Keratinocyte (primary cell): Measurements from ENCODE around the gene DHRSX.

ENCODE experiments used
- EZH2 ChIP-seq: IDR thresholded peaks from one replicate; pipeline ENCODE4 v1.6.1; 2012; ENCODE audit warnings: inconsistent platforms, mild to moderate bottlenecking, low read length, moderate library complexity
- TF ChIP-seq, protein P1 (sequence below), 3 experiments: IDR thresholded peaks in 1 of 3; conservative IDR thresholded peaks in 1 of 3; optimal IDR thresholded peaks in 1 of 3; 2 replicates in 2 of 3; 3 replicates in 1 of 3; pipeline versions ENCODE3 to v1.5.1; 2011; ENCODE audit warnings: low read length in 3 of 3, mild to moderate bottlenecking in 3 of 3, moderate library complexity in 2 of 3, control low read depth in 1 of 3, inconsistent platforms in 1 of 3; ENCODE audit not compliant: insufficient read depth in 2 of 3; ENCODE audit errors: extremely low read depth in 1 of 3

DNA sequence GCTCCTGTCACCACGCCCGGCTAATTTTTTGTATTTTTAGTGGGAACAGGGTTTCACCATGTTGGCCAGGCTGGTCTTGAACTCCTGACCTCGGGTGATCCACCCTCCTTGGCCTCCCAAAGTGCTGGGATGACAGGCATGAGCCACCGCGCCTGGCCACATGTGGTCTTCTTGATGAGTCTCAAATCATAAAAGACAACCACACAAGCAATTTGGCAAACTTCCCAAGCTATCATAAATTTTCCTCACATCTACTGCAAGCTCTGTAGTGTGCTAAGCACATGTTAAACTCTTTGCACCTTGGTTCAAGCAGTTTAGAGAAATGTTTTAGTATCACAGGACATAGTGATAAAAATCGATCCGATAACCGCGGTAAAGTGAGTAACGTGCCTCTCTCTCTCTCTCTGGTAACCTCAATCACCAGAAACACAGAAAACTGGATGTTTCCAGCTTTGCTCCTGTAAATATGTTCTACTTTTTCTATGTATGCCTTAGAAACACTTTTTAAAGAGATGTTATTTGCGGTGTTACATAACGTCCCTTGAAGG is 256.8 kb downstream of the DHRSX start:
- TF ChIP-seq EZH2: no peak
- TF ChIP-seq, protein P1, sequence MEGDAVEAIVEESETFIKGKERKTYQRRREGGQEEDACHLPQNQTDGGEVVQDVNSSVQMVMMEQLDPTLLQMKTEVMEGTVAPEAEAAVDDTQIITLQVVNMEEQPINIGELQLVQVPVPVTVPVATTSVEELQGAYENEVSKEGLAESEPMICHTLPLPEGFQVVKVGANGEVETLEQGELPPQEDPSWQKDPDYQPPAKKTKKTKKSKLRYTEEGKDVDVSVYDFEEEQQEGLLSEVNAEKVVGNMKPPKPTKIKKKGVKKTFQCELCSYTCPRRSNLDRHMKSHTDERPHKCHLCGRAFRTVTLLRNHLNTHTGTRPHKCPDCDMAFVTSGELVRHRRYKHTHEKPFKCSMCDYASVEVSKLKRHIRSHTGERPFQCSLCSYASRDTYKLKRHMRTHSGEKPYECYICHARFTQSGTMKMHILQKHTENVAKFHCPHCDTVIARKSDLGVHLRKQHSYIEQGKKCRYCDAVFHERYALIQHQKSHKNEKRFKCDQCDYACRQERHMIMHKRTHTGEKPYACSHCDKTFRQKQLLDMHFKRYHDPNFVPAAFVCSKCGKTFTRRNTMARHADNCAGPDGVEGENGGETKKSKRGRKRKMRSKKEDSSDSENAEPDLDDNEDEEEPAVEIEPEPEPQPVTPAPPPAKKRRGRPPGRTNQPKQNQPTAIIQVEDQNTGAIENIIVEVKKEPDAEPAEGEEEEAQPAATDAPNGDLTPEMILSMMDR (optimal IDR thresholded peaks at IDR 0.05 in 1 of 3, IDR thresholded peaks at IDR 0.05 in 1 of 3, conservative IDR thresholded peaks at IDR 0.05 in 1 of 3; ENCODE audit: extremely low read depth in 1 of 3, insufficient read depth in 2 of 3, low read length in 3 of 3): no peak
